PFSK-1 (cell line): ENCODE data around the gene SLC22A23.

Source experiments
- FOXP2 ChIP-seq: optimal IDR thresholded peaks from 2 replicates; pipeline ENCODE3; 2011; ENCODE audit warnings: borderline replicate concordance, control low read depth, inconsistent platforms; ENCODE audit not compliant: insufficient read depth; ENCODE audit errors: extremely low read length, extremely low read depth
- POLR2AphosphoS5 ChIP-seq: IDR thresholded peaks from 2 replicates; pipeline ENCODE4 v1.6.1; 2012; ENCODE audit warnings: low read depth, mild to moderate bottlenecking, control low read depth, low read length, moderate library complexity
- SIN3A ChIP-seq: IDR thresholded peaks from 2 replicates; pipeline ENCODE4 v1.6.1; 2012; ENCODE audit warnings: mild to moderate bottlenecking, low read length, moderate library complexity, borderline replicate concordance; ENCODE audit not compliant: insufficient read depth
- TAF1 ChIP-seq: IDR thresholded peaks from 2 replicates; pipeline ENCODE4 v1.6.1; 2012; ENCODE audit warnings: low read length, control low read depth, borderline replicate concordance; ENCODE audit not compliant: insufficient read depth

DNA sequence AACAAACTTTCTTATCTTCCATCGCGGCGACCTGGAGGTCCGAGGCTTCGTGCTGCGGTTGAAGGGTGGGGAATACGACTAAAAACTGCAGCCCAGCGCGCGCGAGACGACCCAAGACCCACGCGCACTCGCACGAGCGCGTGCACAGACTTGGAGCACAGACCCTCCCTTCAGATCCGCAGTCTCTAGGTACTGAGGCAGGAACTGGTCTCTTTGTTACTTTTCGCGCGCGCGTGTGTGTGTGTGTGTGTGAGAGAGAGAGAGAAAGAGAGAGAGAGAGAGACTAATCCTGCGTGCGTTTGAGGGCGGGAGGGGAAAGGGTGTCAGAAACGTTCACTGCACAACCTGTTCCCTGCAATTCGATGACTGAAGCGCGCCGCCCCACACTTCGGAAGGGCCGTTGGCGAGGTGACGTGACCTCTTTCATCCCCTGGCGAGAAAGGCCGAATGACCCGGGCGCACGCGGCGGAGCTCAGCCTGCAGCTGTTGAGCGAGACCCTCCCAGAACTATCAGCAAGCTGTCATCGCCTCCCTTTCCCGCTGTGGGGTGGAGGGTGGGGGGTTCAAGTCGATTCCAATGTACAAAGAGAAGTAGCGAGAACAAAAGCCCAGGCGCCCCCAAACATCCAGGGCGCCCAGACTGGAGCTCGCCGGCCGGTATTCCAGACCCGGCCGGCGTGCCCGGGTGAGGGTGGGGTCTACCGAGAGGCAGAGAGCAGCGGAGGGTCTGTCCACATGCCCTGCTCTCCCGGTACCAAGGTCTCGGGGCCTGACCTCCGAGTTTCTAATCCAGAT, 227.9 kb downstream of the SLC22A23 start:
- no peak for TF ChIP-seq FOXP2
- TF ChIP-seq SIN3A: no peak
- TF ChIP-seq POLR2AphosphoS5: no peak
- TF ChIP-seq TAF1: no peak
